ENCODE measurements around the gene REG3G.

REG3G gene

GRCh38 chr2:78984386-78984785 lies 41.1 kb upstream of the REG3G start:
- no peak for DNase-seq (ENCODE audit: low read depth)
- TF ChIP-seq CTCF (conservative IDR thresholded peaks at IDR 0.05; ENCODE audit: low read length): no peak
- H3K4me3 ChIP-seq (ENCODE audit: low read length): no peak overlapping the region

- H3K4me3 ChIP-seq (ENCODE audit: low read length): no peak overlapping the region
- no peak for TF ChIP-seq CTCF (conservative IDR thresholded peaks at IDR 0.05; ENCODE audit: low read length)
- no peak for DNase-seq (ENCODE audit: low read depth)
Measured at GRCh38 chr2:78985558-78985957, 39.9 kb upstream of the REG3G start.

DNA sequence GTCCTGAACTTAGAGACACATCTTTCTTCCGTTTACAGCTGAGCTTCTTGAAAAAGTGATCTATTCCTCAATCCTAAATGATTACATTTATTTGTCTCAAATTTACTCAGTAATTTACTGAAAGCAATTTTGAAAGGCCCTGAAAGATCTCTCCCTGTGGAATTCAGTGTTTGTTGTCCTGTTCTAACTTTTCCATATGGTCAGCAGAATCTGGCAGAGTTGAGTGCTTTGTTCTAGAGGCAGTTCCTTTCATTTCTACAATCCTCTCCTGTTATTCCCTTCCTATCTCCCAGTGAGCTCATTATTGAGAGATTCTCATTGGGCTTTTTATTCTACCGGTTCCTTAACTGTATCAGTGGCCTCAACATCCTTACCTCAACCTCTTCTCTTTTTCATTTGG lies 36.5 kb upstream of the REG3G start:
- no peak overlapping the region for H3K4me3 ChIP-seq (ENCODE audit: low read length)
- no peak for DNase-seq (ENCODE audit: low read depth)
- no peak for TF ChIP-seq CTCF (conservative IDR thresholded peaks at IDR 0.05; ENCODE audit: low read length)

- no peak overlapping the region for H3K4me3 ChIP-seq (ENCODE audit: low read length)
- no peak for DNase-seq (ENCODE audit: low read depth)
Measured at GRCh38 chr2:78992451-78992806, 33.1 kb upstream of the REG3G start.

DNA sequence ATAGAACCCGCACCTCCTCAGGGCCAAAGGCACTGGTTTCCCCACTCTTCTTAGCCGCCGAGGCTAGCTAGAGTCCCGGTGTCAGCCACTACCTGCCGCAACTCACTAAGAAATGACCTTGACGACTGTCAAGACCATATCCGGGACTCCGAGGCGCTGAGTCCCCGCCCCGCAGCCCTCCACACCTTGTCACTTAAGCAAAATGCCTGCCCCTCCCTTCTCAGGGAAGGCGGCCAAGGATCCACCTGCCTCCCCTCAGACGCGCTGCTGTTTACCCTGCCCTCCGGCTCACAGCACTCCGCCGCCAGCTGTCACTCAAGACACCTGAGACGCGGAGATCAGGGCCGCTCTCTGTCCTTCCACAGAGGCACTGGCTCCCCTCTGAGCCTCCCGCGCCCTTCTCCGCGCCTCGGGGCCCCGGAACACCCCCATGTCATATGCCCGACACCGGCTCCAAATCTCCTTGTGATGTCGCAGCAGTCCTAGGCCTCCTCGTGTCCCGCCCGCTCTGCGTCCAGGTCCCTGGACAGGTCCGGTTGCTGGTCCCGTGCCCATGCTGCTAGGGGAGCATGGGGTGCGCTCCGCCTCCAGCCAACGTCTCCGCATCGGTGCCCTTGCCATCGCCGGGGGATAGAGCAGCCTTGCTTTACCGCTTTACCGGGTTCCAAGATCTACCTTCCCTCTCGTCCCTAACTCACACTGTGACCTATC lies 32.5 kb upstream of the REG3G start:
- H3K4me3 ChIP-seq (ENCODE audit: low read length): no peak overlapping the region
- DNase-seq (ENCODE audit: low read depth): no peak
- TF ChIP-seq CTCF (conservative IDR thresholded peaks at IDR 0.05; ENCODE audit: low read length): no peak

More at GRCh38 chr2:78992451-78992806, 33.1 kb upstream of the REG3G start:
- no peak for TF ChIP-seq CTCF (conservative IDR thresholded peaks at IDR 0.05; ENCODE audit: low read length)

- TF ChIP-seq CTCF (conservative IDR thresholded peaks at IDR 0.05; ENCODE audit: low read length): no peak
- no peak overlapping the region for H3K4me3 ChIP-seq (ENCODE audit: low read length)
- no peak for DNase-seq (ENCODE audit: low read depth)
Measured at GRCh38 chr2:78993518-78994148, 31.9 kb upstream of the REG3G start.

GRCh38 chr2:78994789-78995188 lies 30.7 kb upstream of the REG3G start:
- no peak for DNase-seq (ENCODE audit: low read depth)
- no peak for TF ChIP-seq CTCF (conservative IDR thresholded peaks at IDR 0.05; ENCODE audit: low read length)
- H3K4me3 ChIP-seq (ENCODE audit: low read length): no peak overlapping the region

Data from AG10803 (cell line).